A673 (cell line): ENCODE data around the gene S1PR4. TPM values are rescaled to one million over a fixed set of nuclear protein-coding genes. Genes with fewer than 3 reads are reported as not detected.
"Not testable (repeated sequence)": the region's sequence is repeated elsewhere in the genome, so short reads cannot be mapped to it uniquely, and the experiment has no call there.

Experiments used
- BruUV-seq: library from RNA; stranded (reverse); fragments of 400-500 nt; replicated peaks from 2 replicates; lab custom pipeline; 2021; lab: Mats Ljungman, UMichigan
- CTCF ChIA-PET: fragments of 300-600 bp; sonication (Branson Sonifier 250); formaldehyde crosslinking; loops from one replicate; lab custom pipeline; 2022; ENCODE audit warnings: antibody characterized with exemption; lab: Charles Lee
- POLR2A ChIA-PET: fragments of 300-600 bp; sonication (Branson Sonifier 250); formaldehyde crosslinking; loops from one replicate; lab custom pipeline; 2022; ENCODE audit warnings: antibody characterized with exemption; ENCODE audit not compliant: low non-redundant PET; lab: Charles Lee
- DNase-seq: peaks from one replicate; pipeline ENCODE4 v3.0.0-alpha.2; 2015; ENCODE audit warnings: low spot score
- H3K27ac ChIP-seq: fragments of 200-600 bp; sonication (generic); 2 replicates; pipeline ENCODE4 v1.5.1; 2016; ENCODE audit warnings: mixed run types, low read depth, mild to moderate bottlenecking, mixed read lengths, antibody characterized with exemption, low read length; ENCODE audit not compliant: poor library complexity, severe bottlenecking
- H3K27me3 ChIP-seq: fragments of 200-600 bp; sonication (generic); replicated peaks from 2 replicates; pipeline ENCODE4 v1.6.1; 2017; ENCODE audit warnings: mixed run types, low read depth, mild to moderate bottlenecking, mixed read lengths, antibody characterized with exemption, low read length; ENCODE audit not compliant: insufficient read depth, poor library complexity
- H3K36me3 ChIP-seq: fragments of 200-600 bp; sonication (generic); 2 replicates; pipeline ENCODE4 v1.6.1; 2016; ENCODE audit warnings: mixed run types, mild to moderate bottlenecking, mixed read lengths, antibody characterized with exemption, low read length; ENCODE audit not compliant: insufficient read depth, poor library complexity, severe bottlenecking
- H3K4me1 ChIP-seq: fragments of 200-600 bp; sonication (generic); 2 replicates; pipeline ENCODE4 v1.6.1; 2017; ENCODE audit warnings: mixed run types, mild to moderate bottlenecking, mixed read lengths, antibody characterized with exemption, low read length; ENCODE audit not compliant: insufficient read depth, poor library complexity, severe bottlenecking
- H3K4me3 ChIP-seq: fragments of 200-600 bp; sonication (generic); 2 replicates; pipeline ENCODE4 v1.5.1; 2016; ENCODE audit warnings: low read depth, mixed run types, mild to moderate bottlenecking, mixed read lengths, low read length; ENCODE audit not compliant: poor library complexity, severe bottlenecking
- H3K9me3 ChIP-seq: fragments of 200-600 bp; sonication (generic); 2 replicates; pipeline ENCODE4 v1.6.1; 2016; ENCODE audit warnings: mixed run types, low read depth, mild to moderate bottlenecking, mixed read lengths, antibody characterized with exemption, low read length; ENCODE audit not compliant: poor library complexity, severe bottlenecking
- EZH2 ChIP-seq: fragments of 200-600 bp; sonication (generic); IDR thresholded peaks from 2 replicates; pipeline ENCODE4 v1.6.1; 2017; ENCODE audit warnings: borderline replicate concordance, low read depth, mild to moderate bottlenecking, mixed read lengths, antibody characterized with exemption, low read length; ENCODE audit not compliant: poor library complexity, severe bottlenecking
- intact Hi-C: fragments of 100-400 bp; cut with micrococcal nuclease; formaldehyde crosslinking; loops from one replicate; pipeline ENCODE4 v1.10.0; 2022; ENCODE audit not compliant: unreplicated experiment
- total RNA-seq: library from RNA; stranded (reverse); gene quantifications from 2 replicates; pipeline ENCODE4 v1.2.3, GENCODE V29; 2021
- TF ChIP-seq, protein P1 (sequence below): fragments of 300-800, 200-600 bp; sonication (generic); conservative IDR thresholded peaks from 2 replicates; pipeline ENCODE4 v1.5.1; 2017; ENCODE audit warnings: low read depth, mild to moderate bottlenecking, antibody characterized with exemption, low read length, moderate library complexity, mixed read lengths

Gene S1PR4
- total RNA-seq, 1 experiment from 2014 or later = not detected

DNA sequence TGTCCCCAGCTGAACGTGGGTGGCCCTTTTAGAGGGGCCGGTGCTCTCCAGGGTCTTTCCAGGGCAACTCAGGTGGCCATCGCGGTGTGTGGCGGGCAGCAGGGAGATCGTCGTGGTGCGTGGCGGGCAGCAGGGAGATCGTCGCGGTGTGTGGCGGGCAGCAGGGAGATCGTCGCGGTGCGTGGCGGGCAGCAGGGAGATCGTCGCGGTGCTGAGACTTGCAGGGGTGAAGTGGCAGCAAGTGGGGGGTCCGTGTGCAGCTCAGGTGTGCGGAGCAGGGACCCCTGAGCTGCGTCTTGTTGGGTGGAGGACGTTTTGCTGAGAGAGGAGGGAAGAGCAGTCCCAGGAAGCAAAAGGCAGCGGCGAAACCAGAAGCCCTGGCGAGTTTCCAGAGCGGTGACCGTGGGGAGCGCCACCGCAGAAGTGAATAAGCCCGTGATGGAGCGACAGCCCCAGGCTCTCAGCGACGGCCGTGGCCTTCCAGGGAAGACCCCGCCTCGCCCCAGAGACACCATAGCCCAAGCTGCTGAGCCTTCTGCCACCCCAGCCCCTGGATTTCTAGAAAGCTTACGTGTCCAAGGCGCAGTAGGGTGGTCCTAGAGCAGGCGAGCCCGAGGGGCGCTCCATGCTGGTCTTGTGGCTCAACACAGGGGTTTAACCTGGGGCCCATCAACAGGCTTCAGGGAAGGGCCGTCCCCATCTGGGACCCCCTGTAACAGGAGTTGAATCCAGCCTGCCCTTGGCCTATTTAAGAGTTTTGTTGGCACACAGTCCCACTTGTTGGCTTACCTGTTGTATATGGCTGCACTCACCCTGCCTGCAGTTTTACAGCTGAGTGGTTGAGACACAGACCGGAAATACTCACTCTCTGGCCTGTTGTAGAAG is 12.6 kb downstream of the S1PR4 start:
- ChIA-PET CTCF (no interaction called here), POLR2A (no interaction called here)
- no peak overlapping the region for H3K27ac ChIP-seq
- BruUV-seq = no TSS peak
- H3K4me1 ChIP-seq = peaks cover 11% of the 10 kb centered on the region
- H3K36me3 ChIP-seq = peaks cover 16% of the 10 kb centered on the region
- no peaks in the 10 kb centered on the region for H3K27me3 ChIP-seq
- no peak for DNase-seq
- H3K4me3 ChIP-seq = no peak overlapping the region
- H3K9me3 ChIP-seq = no peaks in the 10 kb centered on the region
- TF ChIP-seq EZH2 = no peak
- TF ChIP-seq, protein P1, sequence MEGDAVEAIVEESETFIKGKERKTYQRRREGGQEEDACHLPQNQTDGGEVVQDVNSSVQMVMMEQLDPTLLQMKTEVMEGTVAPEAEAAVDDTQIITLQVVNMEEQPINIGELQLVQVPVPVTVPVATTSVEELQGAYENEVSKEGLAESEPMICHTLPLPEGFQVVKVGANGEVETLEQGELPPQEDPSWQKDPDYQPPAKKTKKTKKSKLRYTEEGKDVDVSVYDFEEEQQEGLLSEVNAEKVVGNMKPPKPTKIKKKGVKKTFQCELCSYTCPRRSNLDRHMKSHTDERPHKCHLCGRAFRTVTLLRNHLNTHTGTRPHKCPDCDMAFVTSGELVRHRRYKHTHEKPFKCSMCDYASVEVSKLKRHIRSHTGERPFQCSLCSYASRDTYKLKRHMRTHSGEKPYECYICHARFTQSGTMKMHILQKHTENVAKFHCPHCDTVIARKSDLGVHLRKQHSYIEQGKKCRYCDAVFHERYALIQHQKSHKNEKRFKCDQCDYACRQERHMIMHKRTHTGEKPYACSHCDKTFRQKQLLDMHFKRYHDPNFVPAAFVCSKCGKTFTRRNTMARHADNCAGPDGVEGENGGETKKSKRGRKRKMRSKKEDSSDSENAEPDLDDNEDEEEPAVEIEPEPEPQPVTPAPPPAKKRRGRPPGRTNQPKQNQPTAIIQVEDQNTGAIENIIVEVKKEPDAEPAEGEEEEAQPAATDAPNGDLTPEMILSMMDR = no peak
- intact Hi-C loops = no loop called here

DNA sequence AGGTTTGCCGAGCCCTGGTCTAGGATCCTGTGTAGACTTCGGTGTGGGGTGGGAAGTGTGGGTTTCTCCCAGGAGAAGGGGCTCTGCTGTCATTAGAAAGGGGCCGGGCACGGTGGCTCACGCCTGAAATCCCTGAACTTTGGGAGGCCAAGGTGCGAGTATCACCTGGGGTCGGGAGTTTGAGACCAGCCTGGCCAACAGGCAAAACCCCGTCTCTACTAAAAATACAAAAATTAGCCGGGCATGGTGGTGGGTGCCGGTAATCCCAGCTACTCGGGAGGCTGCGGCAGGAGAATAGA is 13.2 kb downstream of the S1PR4 start:
- CTCF ChIA-PET, H3K4me3 ChIP-seq, H3K27me3 ChIP-seq, DNase-seq, BruUV-seq, H3K27ac ChIP-seq, H3K9me3 ChIP-seq, POLR2A ChIA-PET, intact Hi-C loops: not testable (repeated sequence)
- Histone ChIP-seq H3K36me3 (peaks cover 19% of the 10 kb centered on the region), H3K4me1 (peaks cover 10% of the 10 kb centered on the region)

- intact Hi-C loops = no loop called here
- no peak overlapping the region for H3K4me3 ChIP-seq
- no peak for DNase-seq
- H3K9me3 ChIP-seq = no peaks in the 10 kb centered on the region
- no TSS peak for BruUV-seq
- H3K4me1 ChIP-seq = peaks cover 6% of the 10 kb centered on the region
- TF ChIP-seq, protein P1 = no peak
- TF ChIP-seq EZH2 = no peak
- POLR2A ChIA-PET = no interaction called here
- H3K27ac ChIP-seq = no peak overlapping the region
- no peaks in the 10 kb centered on the region for H3K27me3 ChIP-seq
- peaks cover 19% of the 10 kb centered on the region for H3K36me3 ChIP-seq
- CTCF ChIA-PET = no interaction called here
These were observed 13.7 kb downstream of the S1PR4 start for GRCh38 chr19:3192228-3192635.

DNA sequence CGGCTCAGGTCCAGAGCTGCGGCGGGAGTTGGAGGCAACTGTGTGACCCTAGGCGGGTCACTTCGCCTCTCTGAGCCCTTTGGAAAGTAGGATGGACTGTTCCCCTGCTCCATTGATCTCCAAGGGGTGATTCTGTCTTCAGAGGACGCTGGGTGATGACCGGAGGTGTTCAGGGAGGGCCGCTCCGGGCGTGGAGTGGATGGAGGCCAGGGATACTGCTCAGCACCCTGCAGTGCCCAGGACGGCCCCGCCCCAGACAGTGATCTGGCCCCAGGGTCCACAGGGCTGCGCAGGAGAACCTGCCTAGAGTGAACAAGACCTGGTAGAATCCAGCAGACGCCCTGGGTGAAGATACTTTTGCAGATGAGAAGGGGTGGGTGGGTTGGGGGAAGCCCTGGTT is 14.1 kb downstream of the S1PR4 start:
- CTCF ChIA-PET = no interaction called here
- TF ChIP-seq, protein P1 = no peak
- no peak for TF ChIP-seq EZH2
- H3K9me3 ChIP-seq = no peaks in the 10 kb centered on the region
- no peaks in the 10 kb centered on the region for H3K27me3 ChIP-seq
- intact Hi-C loops = no loop called here
- POLR2A ChIA-PET = no interaction called here
- H3K27ac ChIP-seq = no peak overlapping the region
- no peak for DNase-seq
- peaks cover 19% of the 10 kb centered on the region for H3K36me3 ChIP-seq
- no TSS peak for BruUV-seq
- peaks cover 1% of the 10 kb centered on the region for H3K4me1 ChIP-seq
- H3K4me3 ChIP-seq = no peak overlapping the region
